HG03442 (cell line): ENCODE results near the gene ZNF800.
"Not testable (repeated sequence)": the region's sequence is repeated elsewhere in the genome, so short reads cannot be mapped to it uniquely, and the experiment has no call there.

Experiments used
- ATAC-seq: cut with Tn5 transposase; IDR thresholded peaks from one replicate; pipeline ENCODE4 v1.9.1; 2021; ENCODE audit warnings: mild to moderate bottlenecking, moderate library complexity; ENCODE audit not compliant: unreplicated experiment

Gene ZNF800, protein sequence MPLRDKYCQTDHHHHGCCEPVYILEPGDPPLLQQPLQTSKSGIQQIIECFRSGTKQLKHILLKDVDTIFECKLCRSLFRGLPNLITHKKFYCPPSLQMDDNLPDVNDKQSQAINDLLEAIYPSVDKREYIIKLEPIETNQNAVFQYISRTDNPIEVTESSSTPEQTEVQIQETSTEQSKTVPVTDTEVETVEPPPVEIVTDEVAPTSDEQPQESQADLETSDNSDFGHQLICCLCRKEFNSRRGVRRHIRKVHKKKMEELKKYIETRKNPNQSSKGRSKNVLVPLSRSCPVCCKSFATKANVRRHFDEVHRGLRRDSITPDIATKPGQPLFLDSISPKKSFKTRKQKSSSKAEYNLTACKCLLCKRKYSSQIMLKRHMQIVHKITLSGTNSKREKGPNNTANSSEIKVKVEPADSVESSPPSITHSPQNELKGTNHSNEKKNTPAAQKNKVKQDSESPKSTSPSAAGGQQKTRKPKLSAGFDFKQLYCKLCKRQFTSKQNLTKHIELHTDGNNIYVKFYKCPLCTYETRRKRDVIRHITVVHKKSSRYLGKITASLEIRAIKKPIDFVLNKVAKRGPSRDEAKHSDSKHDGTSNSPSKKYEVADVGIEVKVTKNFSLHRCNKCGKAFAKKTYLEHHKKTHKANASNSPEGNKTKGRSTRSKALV

DNA sequence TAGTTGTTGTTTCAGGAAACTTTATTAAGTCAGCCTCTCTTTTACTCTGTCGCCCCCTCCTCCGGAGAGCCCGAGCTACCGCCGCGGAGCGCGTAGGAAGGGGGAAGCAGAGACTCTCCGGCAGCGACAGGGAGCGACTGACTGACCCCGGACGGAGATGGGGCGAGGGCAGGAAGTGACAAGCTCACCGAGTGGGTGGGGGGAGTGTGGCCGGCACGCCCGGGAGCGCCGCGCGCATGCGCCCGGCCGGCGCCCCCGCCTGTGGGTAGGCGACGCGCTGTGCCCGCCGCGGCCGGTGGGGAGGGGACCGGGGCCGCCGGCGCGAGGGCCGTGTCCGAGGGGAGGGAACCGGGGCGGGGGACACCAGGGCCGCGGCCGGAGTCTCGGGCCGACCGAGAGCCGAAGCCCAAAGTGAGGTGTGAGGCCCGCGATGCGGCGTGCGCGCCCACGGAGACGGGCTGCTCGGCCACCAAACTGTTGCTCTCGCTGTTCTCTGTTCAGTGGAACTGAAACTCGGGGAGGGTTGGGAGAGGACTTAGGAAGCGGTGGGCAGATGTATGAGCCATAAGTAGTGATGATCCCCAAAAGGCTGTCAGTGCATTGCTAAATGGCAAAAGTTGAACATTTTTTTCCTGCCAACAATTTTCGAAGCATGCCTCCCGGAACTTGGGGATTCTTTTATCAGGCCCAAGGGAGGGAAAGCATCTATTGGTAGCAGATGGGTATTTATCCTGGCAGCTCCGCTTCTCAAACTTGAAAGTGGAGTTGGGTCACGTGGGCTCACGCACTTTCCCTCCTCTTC lies at the start of gene ZNF800:
TSS of gene ZNF800 (minus strand) at position 143 of the 802 bp plus-strand sequence. CDS start 1,151 bp downstream, outside the sequence.
- ATAC-seq, result peak; percentile 78

- ATAC-seq, result no peak
These were observed 47.7 kb upstream of the ZNF800 start for GRCh38 chr7:127440206-127440605.

DNA sequence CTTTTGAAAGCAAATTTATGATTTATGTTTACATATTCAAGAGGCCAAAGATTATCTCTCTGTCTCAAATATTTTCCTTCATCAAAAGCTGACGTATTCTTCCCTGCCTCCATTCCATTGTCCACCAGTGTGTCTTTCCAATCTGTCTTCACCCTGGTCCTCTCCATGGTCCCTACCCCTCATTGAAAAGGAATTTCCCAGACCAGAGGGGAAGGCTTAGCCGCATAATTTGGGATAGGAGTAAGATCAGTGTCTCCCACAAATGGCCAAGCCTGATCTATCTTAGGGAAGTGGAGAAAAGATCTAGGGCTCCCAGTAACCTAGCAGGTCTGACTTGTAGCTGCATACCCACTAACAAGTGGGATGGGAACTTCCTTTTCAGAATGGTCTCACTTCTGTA lies 46.3 kb upstream of the ZNF800 start:
- ATAC-seq, result no peak

DNA sequence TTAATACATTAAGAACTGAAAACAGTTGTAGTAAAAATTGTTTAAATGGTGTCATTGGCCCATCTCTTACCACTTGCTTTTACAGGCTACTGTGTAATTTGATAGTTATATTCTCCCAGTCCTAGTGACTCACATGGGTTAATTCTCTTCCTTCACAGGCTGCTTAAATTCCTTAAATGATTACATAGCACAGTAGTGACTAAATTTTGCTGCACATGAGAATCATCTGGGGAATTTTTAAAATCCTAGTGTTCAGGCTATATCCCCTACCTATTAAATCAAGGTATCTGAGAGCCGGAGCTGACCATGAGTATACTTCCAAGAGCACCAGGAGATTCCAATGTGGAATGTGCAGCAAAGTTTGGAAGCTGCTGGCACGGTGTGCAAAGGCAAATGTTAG lies 45.3 kb upstream of the ZNF800 start:
- ATAC-seq, result no peak

DNA sequence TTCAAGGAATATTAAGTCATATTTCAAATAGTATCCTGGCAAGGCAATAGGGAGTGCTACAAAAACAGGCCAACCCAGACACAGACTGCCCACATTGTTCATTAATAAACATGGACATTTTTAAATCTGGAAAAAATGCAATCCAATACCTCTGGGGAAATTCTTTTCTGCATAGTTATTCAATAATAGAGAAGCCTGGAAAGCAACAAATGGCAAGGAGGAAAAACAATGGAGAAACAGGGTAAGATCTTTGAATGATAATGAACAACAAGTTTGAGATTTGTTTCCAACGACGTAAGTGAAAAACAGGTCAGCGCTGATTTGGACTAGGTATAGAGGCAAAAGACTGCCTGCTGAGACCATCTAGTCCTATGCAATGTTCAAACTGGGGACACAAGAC lies 44.7 kb upstream of the ZNF800 start:
- ATAC-seq, result no peak

- ATAC-seq, result not testable (repeated sequence)
These were observed 36.8 kb upstream of the ZNF800 start for GRCh38 chr7:127429281-127429680.

DNA sequence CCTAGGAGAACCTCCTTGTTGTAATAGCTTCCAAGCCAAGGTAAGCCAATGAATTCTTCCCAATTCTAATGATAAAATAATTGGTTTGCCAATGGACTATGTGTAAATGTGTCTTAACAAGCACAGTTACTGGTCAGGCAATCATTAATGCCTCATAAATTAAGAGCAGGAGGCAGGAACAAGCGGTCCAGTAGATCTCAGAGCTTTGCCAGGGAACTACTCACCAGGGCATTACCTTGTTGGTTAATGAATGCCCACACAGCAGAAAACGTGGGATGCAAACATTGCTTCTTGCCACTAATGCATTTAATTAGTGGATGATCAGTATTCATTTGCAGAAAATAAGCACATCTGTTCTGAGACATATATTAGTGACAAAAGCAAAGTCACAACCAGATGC lies 26.7 kb upstream of the ZNF800 start:
- ATAC-seq, result no peak

- ATAC-seq, result no peak
These were observed 26.0 kb upstream of the ZNF800 start for GRCh38 chr7:127418459-127418858.

GRCh38 chr7:127417346-127417745 lies 24.8 kb upstream of the ZNF800 start:
- peak; percentile 78 for ATAC-seq

DNA sequence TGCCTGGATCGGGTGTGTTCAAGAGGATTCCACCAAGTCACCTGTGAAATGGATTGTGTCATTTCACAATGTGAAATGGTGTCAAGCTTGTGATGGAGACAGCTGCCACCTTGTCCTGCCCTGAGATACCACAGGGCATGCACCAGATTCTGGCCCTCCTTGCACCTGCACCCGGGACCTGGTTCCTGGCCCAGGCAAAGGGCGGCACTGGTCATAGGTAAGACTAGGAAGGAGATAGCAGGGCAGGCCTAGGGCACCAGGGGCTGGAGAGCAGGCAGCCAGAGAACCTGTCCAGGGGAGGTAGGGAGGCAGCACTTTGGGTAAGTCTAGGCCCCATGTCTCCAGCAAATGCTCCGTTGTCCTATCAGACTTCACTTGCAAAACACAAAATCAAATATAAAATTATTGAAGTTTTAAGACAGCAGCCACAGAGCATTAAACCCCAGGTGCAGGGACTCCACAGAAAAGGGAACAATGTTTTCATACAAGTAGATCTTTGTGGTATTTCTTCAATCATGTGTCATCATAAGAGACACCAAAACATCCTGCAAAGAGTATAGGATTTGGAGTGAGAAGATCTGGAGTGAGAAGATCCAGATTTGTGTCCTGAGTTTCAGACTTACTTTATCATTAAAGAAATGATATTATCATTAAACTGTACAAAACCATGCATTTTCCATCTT lies 22.7 kb upstream of the ZNF800 start:
- no peak for ATAC-seq

GRCh38 chr7:127413962-127414361 lies 21.5 kb upstream of the ZNF800 start:
- ATAC-seq, result peak; percentile 60

- ATAC-seq, result no peak
These were observed 20.8 kb upstream of the ZNF800 start for GRCh38 chr7:127413326-127413725.

DNA sequence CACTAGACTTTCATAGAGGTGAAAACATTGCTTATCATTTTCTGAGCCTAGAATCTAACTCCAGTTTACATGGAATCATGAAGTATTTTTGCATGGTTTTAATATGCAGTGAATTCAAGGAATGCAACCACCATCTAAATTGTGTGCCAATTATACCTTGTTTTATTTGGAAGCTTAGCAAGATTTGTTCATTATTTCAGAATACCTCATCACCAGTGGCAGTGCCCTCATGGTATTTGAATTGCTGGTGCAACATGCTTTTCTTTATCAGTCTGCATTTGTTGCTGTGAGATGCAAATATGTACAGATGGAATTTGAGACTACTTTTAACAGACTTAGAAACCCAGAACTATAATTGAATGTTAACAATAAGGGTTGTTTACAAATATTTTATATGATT lies 18.7 kb upstream of the ZNF800 start:
- no peak for ATAC-seq

DNA sequence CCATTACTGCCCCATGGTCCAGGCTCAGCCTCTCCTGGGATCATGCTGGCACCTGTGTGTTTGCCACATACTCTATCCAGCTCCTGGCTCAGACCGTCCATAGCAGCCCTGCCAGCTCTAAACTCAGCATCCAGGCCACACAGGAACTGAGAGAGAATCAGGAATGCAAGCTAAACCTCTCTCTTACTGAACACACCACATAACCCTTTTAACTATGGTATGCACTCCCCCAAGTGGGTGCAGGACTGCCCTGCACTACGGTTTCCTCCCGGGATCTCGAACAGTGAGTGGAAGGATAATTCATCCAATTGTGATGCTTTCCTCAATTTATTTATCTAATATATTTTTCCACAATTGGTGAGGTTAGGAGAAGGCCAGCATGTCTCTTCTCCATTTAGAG lies 17.1 kb upstream of the ZNF800 start:
- ATAC-seq, result no peak

DNA sequence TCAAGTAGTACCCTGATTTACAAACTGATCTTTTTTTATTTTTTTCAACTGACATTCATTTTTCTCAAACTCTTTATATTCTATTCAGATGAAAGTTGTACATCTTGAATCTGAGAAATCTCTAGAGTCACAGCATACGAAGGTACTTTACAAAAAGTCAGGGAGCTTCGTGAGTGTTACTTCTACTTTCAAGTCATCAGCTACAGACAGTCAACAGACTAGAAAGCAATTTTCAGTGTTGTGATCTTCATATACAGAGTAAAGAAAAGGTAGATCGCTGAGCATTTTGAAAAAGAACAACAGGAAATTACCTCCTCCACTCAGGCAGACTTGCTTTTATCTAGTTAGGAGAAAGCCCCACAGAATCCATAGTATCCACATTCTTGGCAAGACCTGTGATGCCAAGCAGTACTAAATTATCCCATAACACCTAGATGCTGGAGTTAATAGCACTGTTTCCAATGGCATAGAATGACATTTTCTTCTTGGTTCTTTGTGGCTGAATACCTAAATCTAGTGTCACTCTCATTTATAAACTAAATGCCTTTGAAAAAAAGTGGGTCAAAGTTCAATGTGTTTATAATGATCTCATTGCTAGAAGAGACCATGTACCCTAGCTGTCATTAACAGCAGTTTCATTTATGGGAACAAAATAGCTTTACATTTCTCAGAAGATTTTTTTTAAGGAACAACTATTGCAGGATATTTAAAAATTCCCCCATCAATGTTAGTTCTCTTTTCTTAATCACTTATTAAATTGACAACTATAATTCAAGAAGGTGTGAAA lies 12.0 kb upstream of the ZNF800 start:
- no peak for ATAC-seq

DNA sequence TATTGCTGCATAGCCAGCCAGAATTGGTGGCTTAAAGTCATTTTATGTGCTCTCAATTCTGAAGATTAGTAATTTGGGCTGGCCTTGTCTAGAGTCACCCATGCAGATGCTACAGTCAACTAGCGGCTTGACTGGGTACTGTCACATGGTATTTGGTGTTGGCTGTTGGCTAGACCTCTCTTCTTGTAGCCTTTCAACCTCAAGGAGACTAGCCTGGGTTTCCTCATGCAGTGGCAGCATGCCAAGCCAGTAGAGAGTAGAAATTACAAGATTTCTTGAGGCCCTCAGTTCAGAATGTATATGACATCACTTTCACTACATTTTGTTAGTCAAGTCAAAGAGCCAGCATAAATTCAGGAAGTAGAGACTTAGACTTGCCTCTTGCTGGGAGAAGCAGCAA lies 3.7 kb upstream of the ZNF800 start:
- peak; percentile 16 for ATAC-seq

DNA sequence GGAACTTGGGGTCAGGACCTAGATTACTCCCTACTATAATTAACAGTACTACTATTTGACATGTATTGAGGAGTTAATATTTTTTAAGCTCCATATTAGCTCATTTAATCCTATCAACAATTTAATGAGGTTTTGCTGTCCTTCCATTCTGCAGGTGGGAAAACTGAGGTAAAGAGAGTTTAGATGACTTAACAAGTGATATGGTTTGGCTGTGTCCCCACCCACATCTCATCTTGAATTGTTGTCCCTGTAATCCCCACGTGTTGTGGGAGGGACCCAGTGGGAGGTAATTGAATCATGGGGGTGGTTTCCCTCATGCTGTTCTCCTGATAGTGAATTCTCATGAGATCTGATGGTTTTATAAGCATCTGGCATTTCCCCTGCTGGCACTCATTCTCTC lies 2.6 kb upstream of the ZNF800 start:
- ATAC-seq, result not testable (repeated sequence)

GRCh38 chr7:127393368-127394058 lies 1.0 kb upstream of the ZNF800 start:
- no peak for ATAC-seq

- no peak for ATAC-seq
These were observed 334 bp downstream of the ZNF800 start for GRCh38 chr7:127392182-127392565.
